Measurements from ENCODE around the gene DPYD. TPM values are rescaled to one million over a fixed set of nuclear protein-coding genes. Genes with fewer than 3 reads are reported as not detected.

Gene DPYD
- polyA plus RNA-seq, 2 donors, result 6.7 to 10.0 TPM

DNA sequence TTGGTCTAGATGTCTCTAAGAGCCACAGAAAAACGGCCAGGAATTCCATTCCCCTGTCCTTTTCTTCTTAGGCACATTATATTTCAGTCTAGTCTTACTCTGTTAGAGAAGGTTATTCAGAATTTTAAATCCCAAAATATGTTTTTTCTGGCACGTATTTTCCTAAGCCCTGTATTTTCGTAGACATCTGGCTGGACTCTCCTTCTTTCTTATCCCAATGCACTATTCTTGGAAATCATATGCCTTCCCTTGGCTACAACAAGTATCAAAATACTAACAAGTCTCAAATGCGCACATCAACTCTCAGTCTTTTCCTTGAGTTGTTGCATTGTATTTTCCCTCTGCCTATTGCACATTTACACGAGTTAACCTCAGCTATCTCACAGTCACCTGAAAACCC, 96.2 kb downstream of the DPYD start:
- H3K27me3 ChIP-seq (ENCODE audit: control insufficient read depth in 1 of 2, insufficient read depth in 2 of 2, low read length in 2 of 2), result no peaks in the 10 kb centered on the region
- no peaks in the 10 kb centered on the region for H3K36me3 ChIP-seq (ENCODE audit: control insufficient read depth in 2 of 2, insufficient read depth in 2 of 2, low read length in 1 of 2)
- H3K4me3 ChIP-seq (ENCODE audit: low read depth in 1 of 2, low read length in 2 of 2), result no peak overlapping the region
- H3K9me3 ChIP-seq (ENCODE audit: control insufficient read depth in 2 of 2, insufficient read depth in 1 of 2, low read depth in 1 of 2, low read length in 1 of 2), result no peaks in the 10 kb centered on the region
- no peaks in the 10 kb centered on the region for H3K4me1 ChIP-seq (ENCODE audit: control insufficient read depth in 2 of 2, insufficient read depth in 2 of 2, low read length in 1 of 2)
- 80 to 83% methylated on average over 5 of the region's 5 CpGs for WGBS, 2 donors
- H3K27ac ChIP-seq (ENCODE audit: low read depth in 2 of 2, low read length in 1 of 2), result no peak overlapping the region

DNA sequence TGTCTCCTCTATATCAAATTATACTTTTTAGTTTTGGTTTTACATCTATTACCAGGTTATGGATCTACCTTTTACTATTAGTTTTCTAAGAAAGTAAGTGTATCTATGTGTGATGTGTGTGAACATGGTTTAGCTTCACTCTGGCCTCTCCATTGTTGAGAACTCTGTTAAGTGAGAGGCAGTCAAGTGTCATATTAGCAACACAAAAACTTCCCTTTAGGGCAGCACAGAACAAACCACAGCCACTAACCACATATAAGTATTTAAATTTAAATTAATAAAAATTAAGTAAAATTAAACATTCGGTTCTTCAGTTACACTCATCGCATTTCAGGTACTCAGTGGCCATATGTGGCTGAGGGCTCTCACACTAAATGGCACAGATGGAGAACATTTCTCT, 96.6 kb downstream of the DPYD start:
- Histone ChIP-seq H3K27me3 (ENCODE audit: control insufficient read depth in 1 of 2, insufficient read depth in 2 of 2, low read length in 2 of 2) (no peaks in the 10 kb centered on the region), H3K36me3 (ENCODE audit: control insufficient read depth in 2 of 2, insufficient read depth in 2 of 2, low read length in 1 of 2) (no peaks in the 10 kb centered on the region), H3K4me3 (ENCODE audit: low read depth in 1 of 2, low read length in 2 of 2) (no peak overlapping the region), H3K9me3 (ENCODE audit: control insufficient read depth in 2 of 2, insufficient read depth in 1 of 2, low read depth in 1 of 2, low read length in 1 of 2) (no peaks in the 10 kb centered on the region), H3K4me1 (ENCODE audit: control insufficient read depth in 2 of 2, insufficient read depth in 2 of 2, low read length in 1 of 2) (no peaks in the 10 kb centered on the region), H3K27ac (ENCODE audit: low read depth in 2 of 2, low read length in 1 of 2) (no peak overlapping the region)
- WGBS, 2 donors, result 90 to 94% methylated on average over 2 of the region's 2 CpGs

- WGBS, 2 donors, result 55 to 59% methylated on average over 6 of the region's 6 CpGs
- H3K4me1 ChIP-seq (ENCODE audit: control insufficient read depth in 2 of 2, insufficient read depth in 2 of 2, low read length in 1 of 2), result no peaks in the 10 kb centered on the region
Measured at GRCh38 chr1:97820470-97821188, 100.2 kb downstream of the DPYD start.

DNA sequence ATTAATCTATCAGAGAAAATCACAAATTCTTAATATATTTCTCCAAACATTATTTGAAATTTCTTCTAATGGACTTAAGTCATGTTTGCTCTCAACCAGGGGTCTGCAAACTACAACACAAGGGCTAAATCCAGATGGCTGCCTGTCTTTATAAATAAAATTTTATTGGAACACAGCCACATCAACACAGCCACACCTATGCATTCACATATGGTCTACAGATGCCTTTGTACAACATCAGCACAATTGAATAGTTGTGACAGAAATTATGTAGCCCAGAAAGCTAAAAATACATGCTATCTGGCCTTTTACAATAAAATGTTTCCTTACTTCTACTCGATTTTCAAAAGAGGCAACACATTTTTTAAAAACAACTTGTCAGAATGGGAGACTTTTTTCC, 103.9 kb downstream of the DPYD start:
- Histone ChIP-seq H3K36me3 (ENCODE audit: control insufficient read depth in 2 of 2, insufficient read depth in 2 of 2, low read length in 1 of 2) (no peaks in the 10 kb centered on the region), H3K27ac (ENCODE audit: low read depth in 2 of 2, low read length in 1 of 2) (no peak overlapping the region), H3K27me3 (ENCODE audit: control insufficient read depth in 1 of 2, insufficient read depth in 2 of 2, low read length in 2 of 2) (no peaks in the 10 kb centered on the region), H3K9me3 (ENCODE audit: control insufficient read depth in 2 of 2, insufficient read depth in 1 of 2, low read depth in 1 of 2, low read length in 1 of 2) (no peaks in the 10 kb centered on the region), H3K4me1 (ENCODE audit: control insufficient read depth in 2 of 2, insufficient read depth in 2 of 2, low read length in 1 of 2) (no peaks in the 10 kb centered on the region), H3K4me3 (ENCODE audit: low read depth in 1 of 2, low read length in 2 of 2) (no peak overlapping the region)
- 68% methylated on average over 1 of the region's 1 CpG for WGBS, 2 donors

More at GRCh38 chr1:97820470-97821188, 100.2 kb downstream of the DPYD start:
- Histone ChIP-seq H3K9me3 (ENCODE audit: control insufficient read depth in 2 of 2, insufficient read depth in 1 of 2, low read depth in 1 of 2, low read length in 1 of 2) (no peaks in the 10 kb centered on the region), H3K27ac (ENCODE audit: low read depth in 2 of 2, low read length in 1 of 2) (no peak overlapping the region), H3K27me3 (ENCODE audit: control insufficient read depth in 1 of 2, insufficient read depth in 2 of 2, low read length in 2 of 2) (no peaks in the 10 kb centered on the region), H3K36me3 (ENCODE audit: control insufficient read depth in 2 of 2, insufficient read depth in 2 of 2, low read length in 1 of 2) (no peaks in the 10 kb centered on the region), H3K4me3 (ENCODE audit: low read depth in 1 of 2, low read length in 2 of 2) (no peak overlapping the region)

DNA sequence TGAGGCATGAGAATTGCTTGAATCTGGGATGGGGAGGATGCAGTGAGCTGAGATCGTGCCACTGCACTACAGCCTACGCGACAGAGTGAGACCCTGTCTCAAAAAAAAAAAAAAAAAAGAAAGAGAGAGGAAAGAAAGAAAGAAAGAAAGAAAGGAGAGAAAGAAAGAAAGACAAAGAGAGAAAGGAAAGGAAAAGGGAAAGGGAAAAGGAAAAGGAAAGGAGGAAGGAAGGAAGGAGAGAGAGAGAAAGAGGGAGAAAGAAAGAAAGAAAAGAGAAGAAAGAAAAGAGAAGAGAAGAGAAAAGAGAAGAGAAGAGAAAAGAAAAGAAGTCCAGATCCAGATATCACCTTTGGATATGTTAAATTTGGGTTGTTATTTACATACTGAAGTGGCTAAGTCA, 106.0 kb downstream of the DPYD start:
- Histone ChIP-seq H3K27me3 (ENCODE audit: control insufficient read depth in 1 of 2, insufficient read depth in 2 of 2, low read length in 2 of 2) (no peaks in the 10 kb centered on the region), H3K4me3 (ENCODE audit: low read depth in 1 of 2, low read length in 2 of 2) (no peak overlapping the region), H3K4me1 (ENCODE audit: control insufficient read depth in 2 of 2, insufficient read depth in 2 of 2, low read length in 1 of 2) (no peaks in the 10 kb centered on the region), H3K9me3 (ENCODE audit: control insufficient read depth in 2 of 2, insufficient read depth in 1 of 2, low read depth in 1 of 2, low read length in 1 of 2) (no peaks in the 10 kb centered on the region), H3K36me3 (ENCODE audit: control insufficient read depth in 2 of 2, insufficient read depth in 2 of 2, low read length in 1 of 2) (no peaks in the 10 kb centered on the region), H3K27ac (ENCODE audit: low read depth in 2 of 2, low read length in 1 of 2) (no peak overlapping the region)
- WGBS, 2 donors, result 97 to 98% methylated on average over 3 of the region's 3 CpGs

DNA sequence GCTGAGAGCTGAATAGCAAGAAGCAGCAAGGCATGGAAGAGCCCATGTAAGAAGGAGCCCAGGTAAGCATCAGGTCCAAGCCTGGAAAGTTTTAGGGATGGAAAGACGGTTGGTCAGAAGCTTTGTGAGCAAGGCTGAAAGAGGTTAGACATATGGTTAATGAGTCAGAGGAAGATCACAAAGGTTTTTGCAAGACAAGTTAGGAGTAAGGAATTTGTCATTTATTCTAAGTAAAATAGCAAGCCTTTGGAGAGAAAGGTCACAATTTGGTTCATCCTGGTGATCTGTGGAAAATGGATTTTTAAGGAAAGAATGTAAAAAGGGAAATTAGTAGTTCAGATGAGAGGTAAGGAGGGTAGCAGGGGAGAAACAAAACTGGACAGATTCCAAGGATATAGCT, 106.7 kb downstream of the DPYD start:
- Histone ChIP-seq H3K27ac (ENCODE audit: low read depth in 2 of 2, low read length in 1 of 2) (no peak overlapping the region), H3K27me3 (ENCODE audit: control insufficient read depth in 1 of 2, insufficient read depth in 2 of 2, low read length in 2 of 2) (no peaks in the 10 kb centered on the region), H3K4me1 (ENCODE audit: control insufficient read depth in 2 of 2, insufficient read depth in 2 of 2, low read length in 1 of 2) (no peaks in the 10 kb centered on the region), H3K36me3 (ENCODE audit: control insufficient read depth in 2 of 2, insufficient read depth in 2 of 2, low read length in 1 of 2) (no peaks in the 10 kb centered on the region), H3K9me3 (ENCODE audit: control insufficient read depth in 2 of 2, insufficient read depth in 1 of 2, low read depth in 1 of 2, low read length in 1 of 2) (no peaks in the 10 kb centered on the region), H3K4me3 (ENCODE audit: low read depth in 1 of 2, low read length in 2 of 2) (no peak overlapping the region)
- 72 to 84% methylated on average over 1 of the region's 1 CpG for WGBS, 2 donors

- no peaks in the 10 kb centered on the region for H3K9me3 ChIP-seq (ENCODE audit: control insufficient read depth in 2 of 2, insufficient read depth in 1 of 2, low read depth in 1 of 2, low read length in 1 of 2)
- H3K4me1 ChIP-seq (ENCODE audit: control insufficient read depth in 2 of 2, insufficient read depth in 2 of 2, low read length in 1 of 2), result no peaks in the 10 kb centered on the region
- no peak overlapping the region for H3K4me3 ChIP-seq (ENCODE audit: low read depth in 1 of 2, low read length in 2 of 2)
- no peaks in the 10 kb centered on the region for H3K27me3 ChIP-seq (ENCODE audit: control insufficient read depth in 1 of 2, insufficient read depth in 2 of 2, low read length in 2 of 2)
- H3K27ac ChIP-seq (ENCODE audit: low read depth in 2 of 2, low read length in 1 of 2), result no peak overlapping the region
- H3K36me3 ChIP-seq (ENCODE audit: control insufficient read depth in 2 of 2, insufficient read depth in 2 of 2, low read length in 1 of 2), result no peaks in the 10 kb centered on the region
Measured at GRCh38 chr1:97812076-97812475, 108.8 kb downstream of the DPYD start.

- H3K4me3 ChIP-seq (ENCODE audit: low read depth in 1 of 2, low read length in 2 of 2), result no peak overlapping the region
- H3K36me3 ChIP-seq (ENCODE audit: control insufficient read depth in 2 of 2, insufficient read depth in 2 of 2, low read length in 1 of 2), result no peaks in the 10 kb centered on the region
- no peaks in the 10 kb centered on the region for H3K4me1 ChIP-seq (ENCODE audit: control insufficient read depth in 2 of 2, insufficient read depth in 2 of 2, low read length in 1 of 2)
- no peak overlapping the region for H3K27ac ChIP-seq (ENCODE audit: low read depth in 2 of 2, low read length in 1 of 2)
- no peaks in the 10 kb centered on the region for H3K27me3 ChIP-seq (ENCODE audit: control insufficient read depth in 1 of 2, insufficient read depth in 2 of 2, low read length in 2 of 2)
- no peaks in the 10 kb centered on the region for H3K9me3 ChIP-seq (ENCODE audit: control insufficient read depth in 2 of 2, insufficient read depth in 1 of 2, low read depth in 1 of 2, low read length in 1 of 2)
- 44 to 47% methylated on average over 1 of the region's 1 CpG for WGBS, 2 donors
Measured at GRCh38 chr1:97806996-97807520, 113.8 kb downstream of the DPYD start.

- WGBS, 2 donors, result 0% methylated on average over 1 of the region's 1 CpG
- Histone ChIP-seq H3K27me3 (ENCODE audit: control insufficient read depth in 1 of 2, insufficient read depth in 2 of 2, low read length in 2 of 2) (no peaks in the 10 kb centered on the region), H3K27ac (ENCODE audit: low read depth in 2 of 2, low read length in 1 of 2) (no peak overlapping the region), H3K36me3 (ENCODE audit: control insufficient read depth in 2 of 2, insufficient read depth in 2 of 2, low read length in 1 of 2) (no peaks in the 10 kb centered on the region), H3K4me1 (ENCODE audit: control insufficient read depth in 2 of 2, insufficient read depth in 2 of 2, low read length in 1 of 2) (no peaks in the 10 kb centered on the region), H3K4me3 (ENCODE audit: low read depth in 1 of 2, low read length in 2 of 2) (no peak overlapping the region), H3K9me3 (ENCODE audit: control insufficient read depth in 2 of 2, insufficient read depth in 1 of 2, low read depth in 1 of 2, low read length in 1 of 2) (no peaks in the 10 kb centered on the region)
Measured at GRCh38 chr1:97806326-97806725, 114.5 kb downstream of the DPYD start.

DNA sequence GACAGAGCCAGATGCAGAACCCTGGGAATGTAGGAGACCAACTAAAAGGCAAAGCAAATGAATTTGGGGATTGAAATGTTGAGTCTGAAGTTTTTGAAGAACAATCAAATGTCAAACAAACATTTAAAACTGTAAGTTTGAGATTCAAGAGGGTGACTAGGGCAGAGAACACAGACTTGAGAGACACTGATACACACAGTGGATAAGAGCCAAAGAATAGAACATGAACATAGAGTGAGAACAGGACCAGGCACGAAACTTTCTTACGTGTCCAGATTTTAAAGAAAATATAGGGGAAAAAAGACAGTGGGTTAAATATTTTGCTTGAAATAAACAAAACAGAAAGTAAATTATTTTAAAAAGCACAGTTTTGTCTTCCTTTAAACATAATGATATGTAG, 115.7 kb downstream of the DPYD start:
- Histone ChIP-seq H3K36me3 (ENCODE audit: control insufficient read depth in 2 of 2, insufficient read depth in 2 of 2, low read length in 1 of 2) (no peaks in the 10 kb centered on the region), H3K9me3 (ENCODE audit: control insufficient read depth in 2 of 2, insufficient read depth in 1 of 2, low read depth in 1 of 2, low read length in 1 of 2) (no peaks in the 10 kb centered on the region), H3K27ac (ENCODE audit: low read depth in 2 of 2, low read length in 1 of 2) (no peak overlapping the region), H3K27me3 (ENCODE audit: control insufficient read depth in 1 of 2, insufficient read depth in 2 of 2, low read length in 2 of 2) (no peaks in the 10 kb centered on the region), H3K4me1 (ENCODE audit: control insufficient read depth in 2 of 2, insufficient read depth in 2 of 2, low read length in 1 of 2) (no peaks in the 10 kb centered on the region), H3K4me3 (ENCODE audit: low read depth in 1 of 2, low read length in 2 of 2) (no peak overlapping the region)
- WGBS, 2 donors, result 71 to 86% methylated on average over 2 of the region's 2 CpGs
